ENCODE results near the gene EXPH5. TPM values are rescaled to one million over a fixed set of nuclear protein-coding genes. Genes with fewer than 3 reads are reported as not detected.

Gene EXPH5
- total and polyA plus RNA-seq, 2 of the 8 experiments (the other 6 are each of a cell fraction or from before 2014, with no cell fraction given) = 1.1 to 11.5 TPM

- H3K4ac ChIP-seq (replicated peaks; ENCODE audit: insufficient read length, low read depth, low read length) = no peak overlapping the region
- no peak overlapping the region for H2BK20ac ChIP-seq (ENCODE audit: low read length)
- no peak overlapping the region for H3K4me2 ChIP-seq (ENCODE audit: insufficient read depth in 1 of 2, low read depth in 2 of 2, low read length in 2 of 2)
- H3K56ac ChIP-seq (replicated peaks; ENCODE audit: insufficient read length, low read depth, low read length) = no peak overlapping the region
- no peak overlapping the region for H3K18ac ChIP-seq (ENCODE audit: extremely low read depth, low read length)
- H2AK5ac ChIP-seq (ENCODE audit: low read depth, low read length) = no peak overlapping the region
- H4K20me1 ChIP-seq (replicated peaks in 1 of 2; ENCODE audit: control insufficient read depth in 1 of 2, insufficient read depth in 2 of 2, low read length in 2 of 2) = no peaks in the 10 kb centered on the region
- FAIRE-seq (no peak), DNase-seq (ENCODE audit: low read depth in 1 of 2, low spot score in 2 of 2) (no peak)
- H4K8ac ChIP-seq (ENCODE audit: extremely low read depth, insufficient read depth, low read length) = no peak overlapping the region
- 96% methylated on average over 4 of the region's 4 CpGs; no CpG with 5 or more reads in 1 of the 2 experiments for WGBS, 2 experiments (ENCODE audit: extremely low coverage in 1 of 2, insufficient coverage in 1 of 2, insufficient read length in 1 of 2, insufficient replicate concordance in 2 of 2, low coverage in 1 of 2, low lambda C conversion rate in 2 of 2, missing lambda C conversion rate in 1 of 2)
- H2BK120ac ChIP-seq (replicated peaks; ENCODE audit: low read depth, low read length) = no peak overlapping the region
- H2AFZ ChIP-seq (ENCODE audit: low read length) = no peak overlapping the region
- no peak overlapping the region for H4K5ac ChIP-seq (ENCODE audit: insufficient read length, low read depth, low read length)
- no peak overlapping the region for H3K23ac ChIP-seq (ENCODE audit: insufficient read length)
- H3K4me1 ChIP-seq (replicated peaks in 1 of 4; ENCODE audit: control insufficient read depth in 3 of 4, insufficient read depth in 4 of 4, low read length in 3 of 4) = no peaks in the 10 kb centered on the region
- no peaks in the 10 kb centered on the region for H3K27me3 ChIP-seq (replicated peaks in 1 of 4; ENCODE audit: control insufficient read depth in 3 of 4, extremely low read depth in 1 of 4, insufficient read depth in 3 of 4, low read length in 3 of 4)
- no peak overlapping the region for H2BK12ac ChIP-seq (ENCODE audit: low read depth, low read length)
- H3K14ac ChIP-seq (ENCODE audit: insufficient read length) = no peak overlapping the region
- no peaks in the 10 kb centered on the region for H3K79me2 ChIP-seq (ENCODE audit: control insufficient read depth in 1 of 2, insufficient read depth in 2 of 2, low read length in 2 of 2)
- no peak overlapping the region for H3K27ac ChIP-seq (ENCODE audit: low read depth, low read length)
- H3K4me3 ChIP-seq (ENCODE audit: extremely low read depth in 1 of 4, insufficient read depth in 2 of 4, low read depth in 3 of 4, low read length in 4 of 4) = no peak overlapping the region
- H3K9me3 ChIP-seq (ENCODE audit: insufficient read depth in 2 of 2, low read depth in 1 of 2, low read length in 1 of 2) = peaks cover 4 to 7% of the 10 kb centered on the region in 2 experiments; a peak in 1 of 4 replicates
- H3K23me2 ChIP-seq (ENCODE audit: low read depth, low read length) = no peaks in the 10 kb centered on the region
- H3K9ac ChIP-seq (replicated peaks in 1 of 4; ENCODE audit: extremely low read depth in 1 of 4, low read depth in 3 of 4, low read length in 3 of 4) = no peak overlapping the region
- no peaks in the 10 kb centered on the region for H3K79me1 ChIP-seq (ENCODE audit: low read depth, low read length)
- H3K36me3 ChIP-seq (ENCODE audit: control insufficient read depth in 2 of 4, insufficient read depth in 4 of 4, low read length in 3 of 4) = peaks cover 6 to 25% (median 17%) of the 10 kb centered on the region in 4 experiments; a peak in 6 of 8 replicates
- H2BK15ac ChIP-seq (ENCODE audit: low read length) = no peak overlapping the region
- H2BK5ac ChIP-seq (ENCODE audit: low read depth, low read length) = no peak overlapping the region
- ChIA-PET CTCF (ENCODE audit: partially characterized antibody) (interaction anchor here (0.6 kb wide), 1 partner anchor 126 kb away, joined by 4 read pairs; no protein-coding TSS in a partner anchor), POLR2A (ENCODE audit: partially characterized antibody) (no interaction called here)
- H4K91ac ChIP-seq (replicated peaks; ENCODE audit: insufficient read length, low read length) = no peak overlapping the region
- TF ChIP-seq ATF3 (IDR thresholded peaks at IDR 0.05; ENCODE audit: insufficient read depth, low read depth, low read length) (no peak), GTF2F1 (IDR thresholded peaks at IDR 0.05; ENCODE audit: borderline replicate concordance, low read depth, low read length) (no peak), SIX5 (IDR thresholded peaks at IDR 0.05; ENCODE audit: low read depth, low read length) (no peak), CTBP2 (IDR thresholded peaks at IDR 0.05; ENCODE audit: borderline replicate concordance, insufficient read depth, insufficient read length, low read length) (no peak), USF2 (IDR thresholded peaks at IDR 0.05; ENCODE audit: low read length) (no peak), POLR2A (IDR thresholded peaks at IDR 0.05; ENCODE audit: control extremely low read depth in 1 of 2, low read depth in 2 of 2, low read length in 2 of 2) (no peak), POLR2AphosphoS5 (IDR thresholded peaks at IDR 0.05; ENCODE audit: low read depth, low read length) (no peak), NRF1 (IDR thresholded peaks at IDR 0.05; ENCODE audit: low read depth, low read length) (no peak), ZNF274 (IDR thresholded peaks at IDR 0.05; ENCODE audit: borderline replicate concordance, extremely low read depth, low read length) (no peak), SP4 (IDR thresholded peaks at IDR 0.05; ENCODE audit: low read length) (no peak), ASH2L (IDR thresholded peaks at IDR 0.05; ENCODE audit: low read length) (no peak)
Measured at GRCh38 chr11:108516125-108516524, 77.4 kb downstream of the EXPH5 start.
